ENCODE measurements around the gene PPM1H. TPM values are rescaled to one million over a fixed set of nuclear protein-coding genes. Genes with fewer than 3 reads are reported as not detected.

Gene PPM1H
- total RNA-seq, 3 donors from 2014 or later (not counting 1 experiment from before 2014, with no cell fraction given), result 0.18 to 2.1 (median 0.40) TPM

- Mint-ChIP-seq H3K27ac (no peak overlapping the region), H3K4me3 (no peak overlapping the region), H3K27me3 (ENCODE audit: low read depth in 2 of 2) (no peaks in the 10 kb centered on the region), H3K4me1 (no peaks in the 10 kb centered on the region), H3K36me3 (no peaks in the 10 kb centered on the region), H3K9me3 (no peaks in the 10 kb centered on the region)
- H3K36me3 ChIP-seq (ENCODE audit: control insufficient read depth, insufficient read depth, low read length), result no peaks in the 10 kb centered on the region
- WGBS (ENCODE audit: insufficient coverage), result 82% methylated on average over 3 of the region's 6 CpGs
- no peak overlapping the region for H3K27ac ChIP-seq (ENCODE audit: low read length)
- ATAC-seq, result no peak
- H3K9me3 ChIP-seq (ENCODE audit: control insufficient read depth, insufficient read depth, low read length), result no peaks in the 10 kb centered on the region
- no peak for TF ChIP-seq CTCF (IDR thresholded peaks at IDR 0.05)
- no peak for DNase-seq
- no peak overlapping the region for H3K4me3 ChIP-seq (ENCODE audit: low read length)
- no peaks in the 10 kb centered on the region for H3K4me1 ChIP-seq (ENCODE audit: control insufficient read depth, insufficient read depth, low read length)
- H3K27me3 ChIP-seq (ENCODE audit: control insufficient read depth, insufficient read depth, low read length), result no peaks in the 10 kb centered on the region
- intact Hi-C loops (cut with micrococcal nuclease), result no loop called here
Measured at GRCh38 chr12:62689042-62689839, 245.7 kb downstream of the PPM1H start.

- Histone ChIP-seq H3K4me1 (ENCODE audit: control insufficient read depth, insufficient read depth, low read length) (no peaks in the 10 kb centered on the region), H3K9me3 (ENCODE audit: control insufficient read depth, insufficient read depth, low read length) (no peaks in the 10 kb centered on the region), H3K27me3 (ENCODE audit: control insufficient read depth, insufficient read depth, low read length) (no peaks in the 10 kb centered on the region), H3K4me3 (ENCODE audit: low read length) (no peak overlapping the region), H3K36me3 (ENCODE audit: control insufficient read depth, insufficient read depth, low read length) (no peaks in the 10 kb centered on the region), H3K27ac (ENCODE audit: low read length) (no peak overlapping the region)
- WGBS (ENCODE audit: insufficient coverage), result 95% methylated on average over 3 of the region's 3 CpGs
- H3K36me3 Mint-ChIP-seq, result no peaks in the 10 kb centered on the region
- H3K27me3 Mint-ChIP-seq (ENCODE audit: low read depth in 2 of 2), result peaks cover 0 to 8% of the 10 kb centered on the region in 2 donors
- TF ChIP-seq CTCF (IDR thresholded peaks at IDR 0.05), result no peak
- H3K4me3 Mint-ChIP-seq, result no peak overlapping the region
- DNase-seq (no peak), ATAC-seq (no peak)
- no peaks in the 10 kb centered on the region for H3K9me3 Mint-ChIP-seq
- intact Hi-C loops (cut with micrococcal nuclease), result no loop called here
- no peak overlapping the region for H3K27ac Mint-ChIP-seq
- no peaks in the 10 kb centered on the region for H3K4me1 Mint-ChIP-seq
Measured at GRCh38 chr12:62686938-62687337, 248.0 kb downstream of the PPM1H start.

GRCh38 chr12:62684570-62685295 lies 250.2 kb downstream of the PPM1H start:
- intact Hi-C loops (cut with micrococcal nuclease), result no loop called here
- Mint-ChIP-seq H3K27ac (no peak overlapping the region), H3K9me3 (no peaks in the 10 kb centered on the region), H3K27me3 (ENCODE audit: low read depth in 2 of 2) (peaks cover 8 to 11% of the 10 kb centered on the region in 2 donors), H3K4me3 (no peak overlapping the region), H3K4me1 (no peaks in the 10 kb centered on the region), H3K36me3 (no peaks in the 10 kb centered on the region)
- Histone ChIP-seq H3K9me3 (ENCODE audit: control insufficient read depth, insufficient read depth, low read length) (no peaks in the 10 kb centered on the region), H3K27ac (ENCODE audit: low read length) (no peak overlapping the region), H3K4me1 (ENCODE audit: control insufficient read depth, insufficient read depth, low read length) (no peaks in the 10 kb centered on the region), H3K4me3 (ENCODE audit: low read length) (no peak overlapping the region), H3K27me3 (ENCODE audit: control insufficient read depth, insufficient read depth, low read length) (no peaks in the 10 kb centered on the region), H3K36me3 (ENCODE audit: control insufficient read depth, insufficient read depth, low read length) (no peaks in the 10 kb centered on the region)
- DNase-seq, result no peak
- TF ChIP-seq CTCF (IDR thresholded peaks at IDR 0.05), result no peak
- 91% methylated on average over 7 of the region's 7 CpGs for WGBS (ENCODE audit: insufficient coverage)
- no peak for ATAC-seq
